ENCODE results near the gene GPR153.

The GPR153 gene

GRCh38 chr1:6287029-6287428 is 26.1 kb upstream of the GPR153 start:
- DNase-seq (ENCODE audit: low read depth in 2 of 3, low spot score in 2 of 3), result no peak

- no peak for DNase-seq (ENCODE audit: low read depth in 2 of 3, low spot score in 2 of 3)
These were observed 25.4 kb upstream of the GPR153 start for GRCh38 chr1:6286266-6286665.

- no peak for DNase-seq (ENCODE audit: low read depth in 2 of 3, low spot score in 2 of 3)
These were observed 24.4 kb upstream of the GPR153 start for GRCh38 chr1:6285336-6285735.

- DNase-seq (ENCODE audit: low read depth in 2 of 3, low spot score in 2 of 3), result no peak
These were observed 21.8 kb upstream of the GPR153 start for GRCh38 chr1:6282577-6283270.

- no peak for DNase-seq (ENCODE audit: low read depth in 2 of 3, low spot score in 2 of 3)
These were observed 20.9 kb upstream of the GPR153 start for GRCh38 chr1:6281511-6282402.

GRCh38 chr1:6280761-6281451 is 20.0 kb upstream of the GPR153 start:
- DNase-seq (ENCODE audit: low read depth in 2 of 3, low spot score in 2 of 3), result no peak

GRCh38 chr1:6279613-6280383 is 18.9 kb upstream of the GPR153 start:
- no peak for DNase-seq (ENCODE audit: low read depth in 2 of 3, low spot score in 2 of 3)

GRCh38 chr1:6279066-6279465 is 18.2 kb upstream of the GPR153 start:
- DNase-seq (ENCODE audit: low read depth in 2 of 3, low spot score in 2 of 3), result no peak

GRCh38 chr1:6278263-6278662 is 17.4 kb upstream of the GPR153 start:
- DNase-seq (ENCODE audit: low read depth in 2 of 3, low spot score in 2 of 3), result no peak

- DNase-seq (ENCODE audit: low read depth in 2 of 3, low spot score in 2 of 3), result no peak
These were observed 16.1 kb upstream of the GPR153 start for GRCh38 chr1:6276811-6277555.

GRCh38 chr1:6275826-6276782 is 15.2 kb upstream of the GPR153 start:
- DNase-seq (ENCODE audit: low read depth in 2 of 3, low spot score in 2 of 3), result no peak

GRCh38 chr1:6274622-6275139 is 13.8 kb upstream of the GPR153 start:
- no peak for DNase-seq (ENCODE audit: low read depth in 2 of 3, low spot score in 2 of 3)

GRCh38 chr1:6274102-6274501 is 13.2 kb upstream of the GPR153 start:
- no peak for DNase-seq (ENCODE audit: low read depth in 2 of 3, low spot score in 2 of 3)

GRCh38 chr1:6273380-6273891 is 12.5 kb upstream of the GPR153 start:
- DNase-seq (ENCODE audit: low read depth in 2 of 3, low spot score in 2 of 3), result no peak

GRCh38 chr1:6272868-6273267 is 12.0 kb upstream of the GPR153 start:
- no peak for DNase-seq (ENCODE audit: low read depth in 2 of 3, low spot score in 2 of 3)

GRCh38 chr1:6272452-6272851 is 11.6 kb upstream of the GPR153 start:
- no peak for DNase-seq (ENCODE audit: low read depth in 2 of 3, low spot score in 2 of 3)

GRCh38 chr1:6271554-6271953 is 10.7 kb upstream of the GPR153 start:
- no peak for DNase-seq (ENCODE audit: low read depth in 2 of 3, low spot score in 2 of 3)

- DNase-seq (ENCODE audit: low read depth in 2 of 3, low spot score in 2 of 3), result no peak
These were observed 10.1 kb upstream of the GPR153 start for GRCh38 chr1:6271006-6271405.

- DNase-seq (ENCODE audit: low read depth in 2 of 3, low spot score in 2 of 3), result no peak
These were observed 9.5 kb upstream of the GPR153 start for GRCh38 chr1:6270401-6270800.
